GM20431 (cell line): Measurements from ENCODE around the gene DBH.

Experiments used
- in situ Hi-C: fragments of 300-500 bp; cut with MseI, MboI; formaldehyde crosslinking; loops from one replicate; pipeline ENCODE4 v1.15.0; 2020; ENCODE audit warnings: low sequenced_read_pairs; ENCODE audit not compliant: unreplicated experiment

DBH gene

DNA sequence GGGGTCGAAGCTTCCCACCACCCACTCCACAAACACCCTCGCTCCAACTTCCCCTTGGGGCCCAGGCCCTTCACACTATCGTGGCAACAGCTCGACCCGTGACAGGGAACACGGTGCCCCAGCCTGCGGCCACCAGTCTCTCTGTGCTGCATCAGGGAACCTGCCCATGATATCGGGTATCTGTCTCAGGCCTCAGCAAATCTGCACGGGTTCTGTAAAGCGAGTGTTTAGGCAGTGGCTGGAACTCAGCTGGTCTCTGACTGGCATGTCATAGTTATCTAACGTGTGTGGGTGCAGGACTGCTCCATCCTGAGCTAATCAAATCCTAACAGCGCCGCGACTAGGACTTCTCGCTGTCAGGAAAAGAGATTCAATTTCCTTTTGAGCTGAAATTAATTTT is 42.9 kb downstream of the DBH start:
- in situ Hi-C loops, result no loop called here

DNA sequence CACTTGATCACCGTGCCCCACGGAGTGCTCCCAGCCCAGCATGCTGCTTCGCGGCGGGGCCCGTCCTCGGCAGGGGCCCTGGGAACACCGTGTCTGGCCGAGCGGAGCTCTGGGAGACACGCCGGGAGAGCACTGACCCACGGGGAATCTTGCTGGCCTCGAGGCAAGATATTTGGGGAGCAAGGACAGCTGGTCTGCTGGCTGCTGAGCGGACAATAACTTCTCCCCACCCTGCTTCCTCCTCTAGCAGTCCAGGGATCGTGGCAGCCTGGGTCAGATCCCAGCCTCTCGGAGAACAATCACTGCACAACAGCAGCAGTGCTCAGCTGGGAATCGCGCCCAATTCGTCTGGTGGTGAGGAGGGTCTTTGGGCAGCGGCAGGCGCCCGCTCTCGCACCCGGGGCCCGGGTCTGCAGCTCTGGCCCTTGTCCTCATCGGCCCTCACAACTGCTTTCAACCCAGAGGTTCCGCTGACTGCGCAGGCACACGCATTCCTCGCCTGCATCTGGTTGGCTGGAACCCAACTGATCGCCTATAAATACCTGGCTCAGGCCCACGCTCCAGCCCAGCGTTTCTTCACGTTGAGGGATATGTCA is 43.4 kb downstream of the DBH start:
- in situ Hi-C loops, result no loop called here

DNA sequence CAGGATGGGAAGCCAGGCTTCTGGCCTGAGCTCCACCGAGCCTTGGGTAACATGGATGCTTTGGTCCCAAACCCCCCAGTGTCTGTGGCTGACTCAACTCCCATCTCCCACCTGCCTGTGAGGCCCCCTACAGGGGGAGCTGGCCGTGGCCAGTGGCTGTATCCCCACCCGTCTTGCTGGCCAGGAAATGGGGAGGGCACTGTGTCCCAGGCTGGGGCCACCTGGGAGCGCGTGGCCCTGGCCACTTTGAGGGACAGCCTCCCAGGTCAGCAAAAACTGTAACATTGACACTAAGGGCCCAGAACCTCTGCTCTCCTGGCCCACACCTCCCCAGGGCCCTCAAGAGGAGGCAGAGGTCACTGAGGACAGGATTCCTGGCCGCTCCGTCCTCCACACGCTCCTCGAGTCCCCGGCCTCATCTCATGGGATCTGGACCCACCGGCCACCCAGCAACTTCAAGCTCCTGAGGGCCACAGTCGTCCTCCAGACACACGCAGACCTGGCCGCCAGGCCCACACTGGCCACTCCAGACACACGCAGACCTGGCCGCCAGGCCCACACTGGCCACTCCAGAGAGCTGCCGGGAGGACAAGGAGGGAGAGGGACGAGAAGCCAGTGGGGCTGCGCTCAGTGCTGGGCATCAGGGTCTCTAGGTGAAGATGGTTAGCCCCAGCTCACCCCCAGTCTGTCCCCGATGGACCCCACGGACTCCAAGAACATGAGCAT is 44.2 kb downstream of the DBH start:
- in situ Hi-C loops, result no loop called here

DNA sequence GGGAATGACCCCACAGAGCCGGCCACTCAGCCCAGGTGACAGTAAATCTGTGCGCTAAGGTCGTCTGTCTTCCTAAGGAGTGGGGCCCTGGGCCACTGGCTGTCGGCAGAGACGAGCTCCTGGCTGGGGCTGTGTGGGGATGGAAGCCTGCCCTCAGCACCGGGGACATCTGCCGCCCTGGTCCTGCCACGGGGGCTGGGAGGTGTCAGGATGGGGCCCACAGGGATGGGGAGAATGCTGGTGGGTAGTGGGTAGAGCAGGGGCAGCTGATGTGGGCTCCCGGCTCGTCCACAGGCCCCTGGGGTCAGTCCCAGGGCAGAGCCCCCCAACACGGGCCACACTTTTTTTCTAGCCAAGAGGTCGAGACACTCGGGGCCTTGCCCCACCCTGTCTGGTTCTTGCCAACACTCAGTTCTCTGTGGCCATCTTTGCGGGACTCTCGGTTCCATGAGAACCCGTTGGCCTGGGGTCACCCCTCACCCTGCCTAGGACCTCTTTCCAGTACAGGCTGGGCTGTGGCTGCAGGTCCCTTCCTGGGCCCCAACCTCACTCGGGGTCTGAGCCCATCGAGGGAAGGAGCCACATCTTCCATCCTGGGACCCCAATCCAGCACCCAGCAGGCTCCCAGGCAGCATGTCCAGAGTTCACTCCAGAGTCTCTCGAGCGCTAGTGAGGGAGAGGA is 45.0 kb downstream of the DBH start:
- in situ Hi-C loops, result no loop called here

DNA sequence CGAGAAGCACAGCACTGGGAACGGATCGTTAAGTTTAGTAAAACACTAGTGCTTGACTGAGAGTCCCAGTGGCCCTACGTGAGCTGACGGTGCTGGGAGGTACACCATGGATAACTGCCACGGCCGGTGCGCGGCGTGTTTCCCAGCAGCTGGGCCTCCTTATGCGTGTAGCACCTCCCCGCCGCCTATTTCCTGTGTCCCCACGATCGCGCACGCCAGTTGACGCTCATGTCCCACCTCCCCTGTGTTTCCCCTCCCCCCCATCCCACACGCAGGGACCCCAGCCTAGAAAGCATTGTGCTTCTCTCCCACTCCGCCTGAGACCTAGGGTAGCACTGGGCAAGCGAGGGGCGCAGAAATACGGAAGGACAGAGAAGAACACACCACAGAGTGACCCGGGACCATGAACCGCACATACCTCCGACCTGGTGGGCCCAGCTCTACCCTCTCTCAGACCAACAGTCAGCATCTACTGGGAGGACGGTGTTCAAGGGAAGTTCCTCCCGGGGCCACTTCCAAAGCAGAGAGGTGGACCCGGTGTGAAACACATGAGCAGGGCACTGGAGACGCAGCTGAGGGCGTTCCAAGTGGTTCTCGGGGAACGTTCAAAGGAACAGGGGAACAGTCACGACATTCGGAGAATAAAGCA is 45.6 kb downstream of the DBH start:
- in situ Hi-C loops, result no loop called here

DNA sequence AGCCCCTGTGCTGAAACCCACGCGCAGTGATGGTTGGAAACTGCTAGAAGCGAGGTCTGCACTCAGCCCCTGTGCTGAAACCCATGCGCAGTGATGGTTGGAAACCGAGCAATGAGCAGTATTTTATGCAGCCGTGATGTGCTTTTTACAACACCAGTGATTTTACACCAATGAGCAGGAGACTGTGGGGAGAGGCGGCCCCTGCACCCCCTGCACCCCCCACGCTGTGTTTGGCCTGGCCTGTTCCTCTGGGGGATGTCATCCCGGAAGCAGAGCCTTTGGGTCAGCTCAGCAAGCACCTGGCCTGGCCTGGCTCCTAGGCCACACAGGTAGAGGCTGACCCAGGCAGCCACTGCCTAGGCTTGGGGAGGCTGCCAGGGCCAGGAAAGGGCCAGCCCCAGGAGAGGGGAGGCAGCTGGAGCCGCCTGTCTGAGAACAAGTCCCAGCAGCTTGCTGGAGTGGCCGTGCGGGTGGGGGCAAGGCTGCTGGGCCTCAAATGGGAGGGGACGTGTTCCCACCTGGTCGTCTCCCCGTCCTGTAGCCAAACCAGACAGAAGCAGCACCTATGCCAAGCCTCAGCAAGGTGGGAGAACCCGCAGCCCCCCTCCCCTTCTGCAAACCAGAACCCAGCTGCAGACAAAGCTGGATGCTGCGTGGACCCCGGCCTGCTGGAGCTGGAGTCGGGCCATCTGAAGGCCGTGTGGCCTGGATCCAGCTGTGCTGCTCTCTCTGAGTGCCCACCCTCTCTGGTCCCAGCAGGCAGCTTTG is 46.8 kb downstream of the DBH start:
- in situ Hi-C loops, result no loop called here

DNA sequence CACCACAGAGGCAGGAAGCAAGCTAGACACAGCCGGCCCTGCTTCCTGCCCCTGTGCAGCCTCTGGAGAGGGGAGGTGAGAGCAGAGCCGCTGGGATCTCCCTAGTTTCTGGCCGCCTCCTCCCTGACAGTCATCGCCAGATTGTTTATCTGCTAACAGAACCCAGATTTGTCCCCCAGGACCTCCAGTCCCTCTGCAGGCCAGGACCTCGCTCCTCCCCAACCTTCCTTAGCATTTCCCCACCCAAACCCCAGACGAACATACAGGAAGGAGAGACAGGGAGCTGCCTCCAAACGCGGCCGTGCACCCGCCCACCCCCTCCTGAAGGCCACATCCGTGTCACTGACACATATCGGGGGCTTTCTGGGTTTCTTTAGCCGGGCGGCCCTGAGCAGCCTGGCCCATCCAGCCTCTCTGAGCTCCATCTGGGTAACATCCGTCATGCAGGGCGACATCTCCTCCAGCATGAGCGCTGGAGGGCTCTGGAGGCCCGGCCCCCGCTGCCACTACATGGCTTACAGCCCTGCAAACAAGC is 47.5 kb downstream of the DBH start:
- in situ Hi-C loops, result no loop called here

DNA sequence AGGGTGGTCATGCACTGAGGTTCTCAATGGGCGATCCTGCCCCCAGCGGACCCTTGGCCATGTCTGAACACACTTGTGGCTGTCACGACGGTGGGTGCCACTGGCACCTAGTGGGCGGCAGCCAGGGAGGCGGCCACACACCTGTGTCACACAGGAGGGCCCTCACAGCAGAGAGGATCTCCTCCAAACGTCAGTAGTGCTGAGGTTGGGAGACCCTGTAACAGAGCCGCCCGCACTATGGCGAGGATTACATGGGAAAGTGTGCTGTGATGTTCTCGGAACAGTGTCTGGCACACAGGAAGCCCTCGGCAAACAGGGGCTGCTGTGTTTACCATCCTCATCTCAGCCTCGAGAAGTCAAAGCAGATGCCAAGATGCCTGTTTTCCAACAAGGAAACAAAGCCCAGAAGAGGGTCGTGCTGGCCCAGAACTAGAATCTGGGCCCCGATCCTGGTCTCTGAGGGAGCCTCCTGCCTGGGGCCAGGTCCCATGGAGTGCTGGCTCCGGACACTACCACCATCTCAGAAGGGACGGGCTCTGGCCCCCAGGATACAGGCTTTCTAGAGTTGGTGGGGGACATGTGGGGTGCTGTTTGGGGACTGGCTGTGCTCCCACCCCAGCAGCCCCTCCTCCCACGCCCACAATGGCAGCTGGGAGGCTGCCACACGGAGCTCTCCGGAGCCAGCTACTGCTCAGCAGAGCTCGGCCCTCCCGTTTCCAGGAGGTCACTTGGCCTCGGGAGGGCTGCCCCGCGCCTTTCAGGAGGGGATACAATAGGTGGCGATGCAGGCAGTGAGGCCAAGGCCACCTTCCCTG is 48.2 kb downstream of the DBH start:
- in situ Hi-C loops, result no loop called here

DNA sequence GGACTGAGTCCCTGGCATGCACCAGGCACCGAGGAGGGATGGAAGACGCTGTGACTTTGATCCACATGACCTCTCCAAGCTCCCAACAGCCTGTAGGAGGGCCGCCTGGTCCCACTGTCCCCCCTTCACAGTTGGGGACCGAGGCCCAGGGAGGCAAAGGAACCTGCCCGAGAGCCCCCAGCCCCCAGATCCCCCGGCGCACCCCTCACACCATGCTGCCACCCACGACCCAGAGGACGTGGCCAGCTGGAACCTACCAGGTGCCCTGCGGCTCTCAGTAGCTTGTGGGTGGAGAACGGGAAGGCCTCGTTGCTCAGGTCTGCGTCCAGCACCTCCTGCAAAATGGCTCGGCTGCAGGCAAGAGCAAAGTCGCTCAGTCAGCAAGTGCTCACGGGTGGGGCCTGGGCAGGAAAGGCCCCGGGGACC is 48.8 kb downstream of the DBH start:
- in situ Hi-C loops, result no loop called here

DNA sequence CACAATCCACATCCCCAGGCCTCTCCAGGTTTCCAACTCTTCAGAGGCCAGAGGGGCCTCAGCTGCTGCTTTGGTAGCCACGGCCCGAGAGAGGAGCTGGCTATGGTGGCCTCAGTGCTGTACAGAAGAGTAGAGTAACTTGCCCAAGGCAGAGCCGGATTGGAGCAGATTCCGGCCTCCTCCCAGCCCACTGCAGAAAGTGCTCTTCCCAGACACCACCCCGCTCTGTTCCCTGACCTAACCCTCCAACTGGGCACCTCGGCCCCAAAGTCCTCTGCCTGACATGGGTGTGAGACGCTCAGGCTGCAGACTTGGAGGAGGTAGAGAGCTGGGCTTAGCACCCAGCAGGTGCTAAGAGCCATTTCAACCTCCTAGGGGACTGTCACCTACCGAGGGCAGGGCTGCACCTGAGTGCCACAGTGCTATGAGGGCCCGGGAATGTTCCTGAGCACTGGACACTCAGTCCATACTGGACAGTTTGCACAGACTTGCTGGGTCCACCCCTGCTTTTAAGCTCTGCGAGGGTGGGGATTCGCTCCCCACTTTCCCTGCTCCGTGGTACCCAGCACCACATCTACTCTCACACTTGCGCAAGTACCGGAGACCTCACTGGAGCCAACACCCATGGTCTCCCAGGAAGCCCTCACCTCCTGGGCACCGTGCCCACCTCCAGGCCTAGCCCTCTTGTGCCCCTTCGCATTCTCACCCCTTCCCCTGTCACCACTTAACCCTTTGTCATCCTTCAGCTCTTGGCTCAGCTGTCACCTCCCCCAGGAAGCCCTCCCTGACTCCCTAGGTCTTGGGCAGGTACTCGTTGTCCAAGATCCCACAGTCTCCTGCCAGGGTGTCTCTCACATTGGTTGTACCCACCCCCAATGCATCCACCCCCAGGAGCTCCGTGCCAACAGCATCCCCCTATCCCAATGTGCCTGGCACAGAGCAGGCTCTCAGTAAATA is 49.8 kb downstream of the DBH start:
- in situ Hi-C loops, result no loop called here

DNA sequence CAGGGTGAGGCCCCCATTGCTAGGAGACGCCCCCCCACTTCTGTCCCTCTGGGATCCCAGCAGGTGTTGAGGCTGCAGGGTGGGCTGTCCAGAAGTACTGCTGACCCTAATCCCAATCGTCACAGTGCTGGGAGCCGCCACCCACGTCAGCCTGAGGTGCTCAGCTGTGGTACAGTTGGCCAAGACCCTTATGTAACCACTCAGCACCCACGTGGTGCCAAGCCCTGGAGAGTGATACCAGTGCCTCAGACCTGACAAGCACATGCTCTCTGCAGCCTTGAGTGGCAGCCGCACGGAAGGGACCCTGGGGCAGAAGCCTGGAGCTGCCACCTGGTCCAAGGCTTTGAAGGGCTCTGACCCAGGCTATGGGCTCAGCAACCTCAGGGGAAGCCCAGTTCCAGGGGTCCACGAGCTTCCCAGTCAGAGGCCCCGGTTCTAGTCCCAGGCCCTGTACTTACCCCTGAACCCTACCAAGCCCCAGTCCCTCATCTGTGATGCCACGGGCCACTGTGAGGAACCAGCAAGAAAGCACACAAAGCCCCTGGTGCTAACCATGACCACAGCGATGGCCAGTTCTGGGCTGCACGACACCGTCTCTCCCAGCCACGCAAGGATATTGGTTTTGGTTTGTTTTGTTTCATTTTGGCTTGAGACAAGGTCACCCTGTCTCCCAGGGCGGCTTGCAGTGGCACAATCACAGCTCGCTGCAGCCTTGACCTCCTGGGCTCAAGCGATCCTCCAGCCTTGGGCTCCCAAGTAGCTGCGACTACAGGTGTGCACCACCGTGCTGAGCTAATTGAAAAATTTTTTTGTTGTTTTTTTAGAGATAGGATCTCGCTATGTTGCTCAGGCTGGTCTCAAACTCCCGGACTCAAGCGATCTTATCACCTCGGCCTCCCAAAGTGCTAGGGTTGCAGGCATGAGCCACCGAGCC is 50.7 kb downstream of the DBH start:
- in situ Hi-C loops, result no loop called here

DNA sequence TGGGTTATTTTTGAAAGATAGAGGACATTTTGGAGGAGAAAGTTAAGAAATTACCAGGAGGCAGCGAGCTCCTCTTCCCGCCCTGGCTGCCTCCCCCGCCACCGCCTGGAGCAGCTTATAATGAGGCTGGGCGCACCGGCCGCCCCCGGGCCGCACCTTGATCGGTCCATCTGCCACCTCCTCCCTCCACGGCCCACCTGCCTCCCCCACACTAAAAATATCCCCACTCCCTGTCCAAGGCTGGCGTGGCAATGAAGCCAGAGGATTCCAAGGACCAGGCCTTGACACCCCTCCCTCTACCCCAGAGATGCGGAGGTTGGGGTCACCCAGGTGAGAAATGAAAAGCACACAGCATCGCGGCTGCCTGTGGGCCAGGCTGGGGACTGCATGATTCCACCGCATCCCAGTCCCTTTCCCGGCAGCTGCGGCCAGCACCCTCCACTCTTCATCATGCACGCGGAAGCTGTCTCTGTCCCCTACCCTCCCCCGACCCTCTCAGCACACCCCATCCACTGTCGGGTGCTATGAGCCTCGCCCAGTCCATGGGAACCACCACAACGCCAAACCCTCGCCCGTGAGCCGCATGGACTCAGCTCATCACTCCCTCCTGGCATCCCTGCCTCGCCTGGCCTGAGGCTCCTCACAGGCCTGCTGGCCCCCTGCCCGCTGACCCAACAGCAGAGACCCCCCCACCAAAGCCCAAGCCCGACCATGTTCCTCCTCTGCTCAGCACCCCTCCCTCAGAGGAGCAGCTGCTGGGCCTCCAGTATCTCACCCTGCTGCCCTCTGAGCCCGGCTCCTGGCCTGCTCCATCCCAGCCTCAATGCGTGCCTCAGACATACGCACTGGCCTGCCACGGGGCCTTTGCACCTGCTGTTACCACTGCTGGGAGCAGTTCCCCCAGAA is 51.9 kb downstream of the DBH start:
- in situ Hi-C loops, result no loop called here

DNA sequence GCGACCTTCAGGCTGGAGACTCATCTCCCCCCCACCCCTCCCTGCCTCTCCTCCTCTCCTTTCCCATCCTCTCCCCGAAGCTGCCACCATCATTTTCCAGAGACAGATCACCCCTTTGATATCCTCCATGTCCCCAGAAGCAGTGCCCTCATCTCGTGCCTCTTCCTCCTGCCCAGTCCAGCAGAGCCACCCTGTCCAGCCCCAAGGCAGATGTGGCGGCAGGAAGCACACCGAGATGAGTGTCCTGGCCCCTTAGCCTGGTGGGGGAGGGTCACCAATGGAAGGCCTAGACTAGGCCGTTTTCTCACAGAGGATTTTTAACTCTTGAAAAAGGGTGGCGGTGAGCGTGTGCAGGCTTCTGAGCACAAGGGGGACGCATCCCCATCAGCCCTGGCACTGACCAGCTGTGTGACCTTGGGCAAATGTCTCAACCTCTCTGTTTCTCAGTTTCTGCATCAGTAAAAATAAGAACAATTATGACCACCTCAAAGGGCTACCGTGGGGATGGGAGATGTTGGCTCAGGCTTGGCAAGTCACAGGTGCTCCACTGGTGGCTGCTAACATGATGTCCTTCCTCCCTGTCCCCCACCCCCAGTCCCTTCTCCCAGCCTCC is 53.1 kb downstream of the DBH start:
- in situ Hi-C loops, result no loop called here

DNA sequence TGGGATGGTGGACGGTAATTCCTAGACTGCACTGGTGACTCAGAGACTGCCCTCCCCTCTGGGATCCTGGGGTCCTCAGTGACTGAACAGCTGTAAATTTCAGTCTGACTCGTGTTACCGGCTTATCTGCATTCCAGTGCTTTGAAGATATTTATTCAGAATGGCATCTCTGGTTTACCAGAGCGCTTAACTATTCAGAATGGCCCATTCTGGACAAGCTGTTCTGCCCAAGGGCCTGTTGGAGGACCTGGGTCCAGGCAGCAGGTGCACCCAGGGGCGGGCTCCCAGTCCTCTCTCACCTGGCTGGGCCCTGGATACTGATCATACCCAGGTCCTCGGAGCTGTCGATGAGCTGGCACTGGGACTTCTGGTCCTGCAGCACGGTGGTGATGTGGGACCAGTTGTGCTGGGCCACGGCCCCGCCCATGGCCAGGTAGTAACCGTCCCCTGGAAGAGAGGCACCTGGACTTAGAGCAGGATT is 54.0 kb downstream of the DBH start:
- in situ Hi-C loops, result no loop called here

DNA sequence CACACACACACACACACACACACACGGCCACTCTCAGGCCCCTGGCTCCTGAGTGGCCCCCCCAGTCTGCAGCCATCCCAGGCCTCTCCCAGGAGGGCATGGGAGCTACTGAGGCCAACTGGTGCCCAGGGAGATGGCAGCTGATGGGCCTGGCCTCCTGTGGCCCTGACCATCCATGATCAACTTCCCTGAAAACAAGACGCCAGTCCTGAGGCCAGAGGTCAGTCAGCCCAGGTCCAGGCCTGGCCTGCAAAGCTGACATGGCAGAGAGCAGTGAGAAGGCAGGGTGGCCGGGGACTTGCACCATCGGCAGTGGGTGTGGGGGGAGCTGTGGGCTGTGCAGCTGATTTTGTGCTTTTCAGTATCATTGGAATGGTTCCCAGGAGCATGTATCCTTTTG is 55.0 kb downstream of the DBH start:
- in situ Hi-C loops, result no loop called here
